Measurements from ENCODE around the gene PRKAR2B.

The PRKAR2B gene

DNA sequence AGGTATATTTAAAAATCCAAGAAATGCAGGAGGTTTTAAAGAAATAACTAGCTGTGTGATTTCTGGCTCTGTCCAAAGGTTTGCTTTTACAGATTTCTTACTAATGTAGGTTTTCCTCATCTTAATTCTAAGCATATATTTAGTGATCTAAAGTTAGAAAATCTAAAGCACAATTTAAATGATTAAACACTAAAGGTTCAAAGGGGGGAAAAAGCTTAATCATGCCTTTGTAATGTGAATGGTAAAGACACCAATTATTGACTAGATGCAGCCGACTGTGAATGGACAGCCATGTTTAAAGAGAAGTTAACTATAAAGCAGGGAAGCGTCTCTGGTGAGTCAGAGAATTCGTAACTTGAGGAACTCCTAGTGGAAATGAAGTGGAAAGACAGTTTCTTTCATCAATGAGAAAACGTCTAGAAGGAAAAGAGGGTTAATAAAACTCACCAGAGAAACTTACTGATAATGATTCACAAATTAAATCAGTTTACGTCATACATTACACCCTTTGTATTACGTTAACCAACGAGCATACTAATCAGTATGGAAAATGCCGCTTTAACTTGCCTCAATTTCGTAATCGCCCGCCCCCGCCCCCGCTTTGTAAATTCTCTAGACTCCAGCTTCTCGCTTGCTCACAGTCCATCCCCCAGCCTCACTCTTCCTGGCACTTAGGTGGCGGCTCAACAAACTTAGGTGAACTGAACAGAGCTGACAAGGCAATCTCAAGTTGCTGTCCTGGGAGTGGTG is 123.2 kb downstream of the PRKAR2B start:
- intact Hi-C loops (cut with DNase I): no loop called here
- DNase-seq: peak in 14 of 42 donors; percentile 25 to 79 (median 47)

DNA sequence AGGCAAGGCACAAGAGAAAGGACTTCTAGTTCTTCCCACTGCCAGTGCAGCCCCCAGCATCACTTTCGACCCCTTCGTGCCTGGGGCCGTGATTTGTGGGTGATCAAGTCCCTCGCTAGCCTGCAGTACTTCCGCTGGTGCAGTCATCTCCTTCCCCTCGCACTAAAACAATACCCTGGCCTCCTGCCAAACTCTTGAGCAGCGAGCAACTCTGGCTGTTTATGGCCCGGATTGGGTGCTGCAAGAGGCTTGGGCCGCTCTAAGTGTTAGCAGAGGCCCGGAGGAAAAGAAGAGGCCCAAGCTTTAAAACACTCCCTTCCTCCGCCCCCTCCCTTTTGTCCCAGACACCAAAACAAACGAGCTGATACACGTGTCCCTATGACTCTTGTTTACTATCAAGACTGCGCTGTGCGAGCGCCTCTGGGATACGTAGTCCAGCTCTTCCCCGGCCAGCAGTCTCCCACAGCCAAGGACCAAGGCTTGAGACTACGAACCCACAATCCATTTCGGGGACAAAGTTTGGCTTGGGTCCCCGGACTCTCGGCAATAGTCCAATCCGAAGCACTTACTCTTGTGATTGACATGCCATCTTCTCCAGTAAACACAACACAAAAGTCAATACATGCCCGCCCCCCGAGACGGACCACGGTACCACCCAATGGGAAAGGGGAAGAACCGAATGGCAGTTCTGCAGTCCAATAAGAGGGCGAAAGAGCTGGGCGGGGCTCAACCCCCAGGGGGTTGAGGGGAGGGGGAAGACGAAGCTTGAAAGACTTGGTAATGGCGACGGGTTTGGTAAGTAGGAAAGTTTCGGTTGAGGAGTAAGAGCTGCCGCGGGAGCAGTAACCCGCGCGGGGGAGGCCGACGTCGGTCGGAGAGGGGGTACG is 124.0 kb downstream of the PRKAR2B start, which contains the start of gene HBP1:
Gene HBP1 (plus strand): TSS at position 771 of the 887 bp plus-strand sequence. CDS start 10,891 bp downstream, outside the sequence.
- intact Hi-C loops (cut with DNase I): no loop called here
- DNase-seq: peak; percentile 91 to 100 (median 98)

DNA sequence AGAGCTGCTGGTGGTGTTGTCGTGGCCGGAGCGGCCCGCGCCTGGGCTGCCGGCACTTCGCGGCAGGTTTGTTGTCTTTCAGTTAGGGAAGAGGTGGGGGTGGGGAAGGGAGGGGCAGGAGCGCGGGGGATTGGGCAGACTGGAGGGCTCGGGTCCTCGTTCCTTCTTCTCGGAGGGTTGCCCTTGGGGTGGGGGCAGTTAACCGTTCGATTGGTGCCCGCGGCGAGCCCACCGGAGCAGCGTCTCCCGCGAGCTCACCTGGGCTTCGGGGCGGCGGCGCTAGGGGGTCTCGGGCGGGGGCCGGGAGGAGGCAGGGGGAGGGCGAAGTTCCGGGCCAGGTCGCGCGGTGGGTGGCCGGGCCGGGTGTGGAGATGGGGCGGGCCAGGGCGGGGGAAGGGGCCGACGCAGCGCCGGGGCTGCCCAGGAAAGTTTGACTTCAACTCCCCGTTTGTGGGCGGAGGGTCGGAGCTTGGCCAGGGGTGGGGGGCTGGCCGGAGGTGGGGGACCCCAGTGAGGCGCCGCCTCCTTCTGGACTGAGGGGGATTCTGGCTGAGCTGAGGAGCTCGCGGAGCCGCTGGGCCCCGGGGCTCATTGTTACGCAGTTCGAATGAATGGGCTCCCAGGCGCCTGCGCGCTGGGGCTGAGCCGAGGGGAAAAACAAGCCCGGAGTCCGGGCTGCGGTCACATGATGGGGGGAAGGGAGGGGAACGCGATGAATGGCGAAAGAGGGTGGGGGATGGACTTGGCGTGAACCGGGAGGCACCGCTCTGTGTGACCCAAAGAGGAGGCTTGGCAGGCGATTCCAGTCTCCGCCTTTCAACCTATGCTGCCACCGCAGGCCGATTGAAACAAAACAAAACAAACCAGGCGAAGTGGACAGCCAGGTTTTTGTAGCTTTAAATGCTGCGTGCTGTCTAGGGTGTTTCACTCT is 124.9 kb downstream of the PRKAR2B start:
- intact Hi-C loops (cut with DNase I): no loop called here
- DNase-seq: peak; percentile 92 to 99 (median 97)

DNA sequence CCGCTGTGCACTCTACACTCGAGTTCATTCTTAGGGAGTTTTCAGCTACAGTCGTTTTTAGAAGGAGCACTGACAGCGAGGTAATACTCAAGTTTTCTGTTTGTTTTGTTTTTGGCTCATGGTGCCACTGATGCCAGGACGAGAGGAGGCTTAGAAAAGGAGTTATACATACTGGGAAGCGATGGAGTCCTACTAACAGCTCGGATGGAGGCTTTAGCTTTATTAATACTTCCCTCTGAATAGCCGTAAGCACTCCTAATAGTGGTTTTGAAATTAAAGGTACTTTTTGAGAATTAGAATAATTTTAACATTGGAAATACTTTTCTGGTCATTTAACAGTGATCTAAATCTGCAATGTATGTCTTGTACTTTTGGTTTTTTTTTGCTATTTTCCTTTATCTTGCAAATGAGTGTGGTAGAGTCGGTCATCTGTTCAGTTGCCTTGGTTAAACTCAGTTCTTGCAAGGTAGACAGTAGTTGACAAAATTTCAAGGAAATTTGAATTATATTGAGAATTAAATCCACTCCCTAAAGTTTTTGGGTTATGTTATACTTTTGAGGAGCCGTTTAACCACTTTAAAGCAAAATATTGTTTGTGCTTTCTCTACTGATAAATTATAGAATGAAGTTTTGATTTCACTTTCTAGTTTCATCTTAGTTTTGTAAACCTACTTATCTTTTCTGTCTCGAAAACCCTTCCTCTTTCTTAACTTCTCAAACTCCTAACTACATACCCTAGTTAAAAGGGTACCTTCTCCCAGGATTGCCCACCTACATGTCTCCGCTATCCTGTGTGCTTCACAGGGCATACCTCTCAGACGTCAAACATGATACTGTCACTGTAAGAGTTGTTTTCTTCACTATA is 125.8 kb downstream of the PRKAR2B start:
- DNase-seq: no peak
- intact Hi-C loops (cut with DNase I): no loop called here

DNA sequence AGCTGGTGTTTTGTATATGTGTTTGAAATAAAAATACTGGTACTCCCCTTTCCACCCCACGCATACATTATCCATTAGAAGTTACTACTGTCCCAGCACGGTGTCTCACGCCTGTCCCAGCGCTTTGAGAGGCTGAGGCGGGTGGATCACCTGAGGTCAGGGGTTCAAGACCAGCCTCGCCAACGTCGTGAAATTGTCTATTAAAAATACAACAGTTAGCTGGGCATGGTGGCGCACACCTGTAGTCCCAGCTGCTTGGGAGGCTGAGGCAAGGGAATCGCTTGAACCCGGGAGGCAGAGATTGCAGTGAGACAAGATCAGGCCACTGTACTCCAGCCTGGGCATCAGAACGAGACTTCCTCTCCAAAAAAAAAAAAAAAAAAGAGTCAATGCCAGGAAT is 127.0 kb downstream of the PRKAR2B start:
- no peak for DNase-seq
- intact Hi-C loops (cut with DNase I): no loop called here

DNA sequence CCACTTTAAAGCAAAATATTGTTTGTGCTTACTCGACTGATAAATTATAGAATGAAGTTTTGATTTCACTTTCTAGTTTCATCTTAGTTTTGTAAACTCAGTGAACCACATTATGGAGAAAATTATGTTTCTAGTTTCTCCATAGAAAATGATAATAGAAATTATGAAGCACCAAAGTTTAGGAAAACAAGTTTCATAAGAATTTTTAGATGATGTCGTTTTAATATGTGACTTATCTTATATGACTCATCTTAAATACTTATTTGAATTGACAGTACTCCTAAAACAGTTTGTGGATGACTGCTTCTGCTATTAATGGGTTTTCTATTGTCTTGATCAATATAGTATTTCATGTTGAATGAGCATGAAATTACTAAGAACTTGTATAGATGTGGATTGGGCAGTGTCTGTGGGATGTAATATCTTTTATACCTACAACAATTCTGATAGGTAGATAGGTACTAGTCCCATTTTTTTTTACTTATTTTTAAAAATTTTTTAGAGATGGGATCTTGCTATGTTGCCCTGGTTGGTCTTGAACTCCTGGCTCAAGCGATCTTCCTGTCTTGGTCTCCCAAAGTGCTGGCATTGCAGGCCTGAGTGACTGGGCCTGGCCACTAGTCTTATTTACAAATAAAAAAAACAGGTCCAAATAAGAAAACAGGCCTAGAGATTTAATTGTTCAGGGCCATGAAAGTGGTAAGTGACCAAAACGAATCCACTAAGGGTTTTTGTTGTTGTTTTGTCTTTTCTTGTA is 127.9 kb downstream of the PRKAR2B start:
- intact Hi-C loops (cut with DNase I): no loop called here

DNA sequence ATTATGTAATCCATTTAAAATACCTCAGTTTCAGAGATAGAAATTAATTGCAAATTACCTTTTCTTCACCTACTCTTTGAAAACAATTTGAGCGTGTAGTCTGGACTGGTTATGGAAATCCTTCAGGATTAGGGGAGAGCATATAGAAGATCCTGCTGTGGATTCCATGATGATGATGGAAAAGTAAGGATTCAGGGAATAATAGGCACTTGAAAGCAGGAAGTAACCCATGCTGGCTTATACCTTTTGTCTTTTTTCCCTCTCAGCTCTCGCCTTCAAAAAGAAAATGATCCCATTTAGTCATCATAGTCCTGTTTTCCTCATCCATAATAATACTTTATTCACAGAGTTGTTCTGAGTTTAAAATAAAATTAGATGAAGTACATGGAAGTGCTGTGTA is 128.7 kb downstream of the PRKAR2B start:
- no peak for DNase-seq
- intact Hi-C loops (cut with DNase I): no loop called here

More for the DNA sequence above, 127.9 kb downstream of the PRKAR2B start:
- no peak for DNase-seq

DNA sequence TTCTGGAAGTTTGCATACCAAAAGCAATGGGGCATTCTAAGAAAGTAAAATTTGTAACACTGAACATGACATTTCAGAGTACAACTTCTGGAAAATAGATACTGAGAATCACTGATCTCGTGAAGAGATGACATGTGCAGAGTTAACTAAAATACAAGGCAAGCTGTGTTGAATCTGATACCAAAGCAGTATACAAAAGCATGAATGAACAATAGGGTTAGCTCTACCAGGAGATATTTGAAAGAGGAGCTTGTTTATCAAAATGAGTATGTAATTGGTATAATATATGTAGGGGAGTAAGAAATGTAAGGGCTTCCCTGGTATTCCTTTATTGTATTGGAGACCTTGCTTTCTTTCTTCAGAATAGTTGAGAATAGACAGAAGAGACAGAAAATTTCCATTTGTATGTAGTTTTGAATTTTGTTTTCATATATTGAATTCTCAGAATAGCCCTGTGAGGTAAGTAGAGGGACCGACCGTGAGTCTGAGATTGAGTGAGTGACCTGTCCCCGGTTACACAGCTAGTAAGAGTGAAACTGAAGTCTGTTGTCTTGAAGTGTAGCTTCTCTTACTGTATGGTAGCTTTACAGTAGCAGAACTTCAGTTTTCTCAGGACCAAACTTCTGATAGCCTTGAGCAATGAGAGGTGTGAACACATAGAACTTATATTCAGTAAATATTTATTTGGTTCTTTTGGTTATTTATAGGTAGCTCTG is 129.3 kb downstream of the PRKAR2B start:
- no peak for DNase-seq
- intact Hi-C loops (cut with DNase I): no loop called here

DNA sequence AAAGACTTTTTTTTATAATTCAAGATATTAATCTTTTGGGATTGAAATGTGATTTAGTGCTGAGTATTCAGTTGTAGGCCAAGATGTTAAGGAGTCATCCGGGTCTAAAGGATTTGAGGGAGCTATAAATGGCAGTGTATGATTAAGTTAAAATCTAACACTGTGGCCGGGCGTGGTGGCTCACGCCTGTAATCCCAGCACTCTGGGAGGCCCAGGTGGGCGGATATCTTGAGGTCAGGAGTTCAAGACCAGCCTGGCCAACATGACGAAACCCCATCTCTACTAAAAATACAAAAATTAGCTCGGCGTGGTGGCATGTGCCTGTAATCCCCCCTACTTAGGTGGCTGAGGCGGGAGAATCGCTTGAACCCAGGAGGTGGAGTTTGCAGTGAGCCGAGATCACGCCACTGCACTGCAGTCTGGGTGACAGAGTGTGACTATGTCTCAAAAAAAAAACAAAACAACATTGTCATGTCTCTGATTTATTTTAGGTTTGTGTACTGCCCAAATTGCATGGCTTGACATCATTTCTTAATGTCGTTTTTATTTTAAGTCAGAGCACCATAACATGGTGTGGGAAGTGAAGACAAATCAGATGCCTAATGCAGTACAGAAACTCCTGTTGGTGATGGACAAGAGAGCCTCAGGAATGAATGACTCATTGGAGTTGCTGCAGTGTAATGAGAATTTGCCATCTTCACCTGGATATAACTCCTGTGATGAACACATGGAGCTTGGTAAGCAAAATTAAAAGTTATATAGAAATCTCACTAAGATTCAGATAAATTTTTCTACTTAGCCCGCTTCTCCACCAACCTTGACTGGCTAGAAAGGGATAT is 135.0 kb downstream of the PRKAR2B start:
- intact Hi-C loops (cut with DNase I): no loop called here
- DNase-seq: no peak

DNA sequence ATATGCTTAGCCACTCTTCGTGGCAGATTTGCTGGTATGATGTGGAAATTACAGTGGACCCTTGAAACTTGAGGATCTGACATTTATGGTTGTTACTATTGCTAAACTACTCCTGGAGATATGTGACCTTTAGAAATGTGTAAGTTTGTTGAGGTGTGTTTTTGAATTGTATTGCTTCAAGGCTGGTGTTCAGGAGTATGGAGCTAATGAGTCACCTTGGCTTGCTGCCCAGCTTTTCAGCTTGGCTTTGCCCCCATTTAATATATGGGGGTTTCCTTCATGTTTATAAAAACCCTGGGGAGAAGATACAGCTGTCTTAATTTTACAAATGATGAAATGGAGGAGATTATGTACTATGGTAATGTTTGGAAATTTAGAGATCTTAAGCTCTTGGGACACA is 135.9 kb downstream of the PRKAR2B start:
- DNase-seq: peak in 13 of 42 donors; percentile 11 to 63 (median 26)
- intact Hi-C loops (cut with DNase I): no loop called here

DNA sequence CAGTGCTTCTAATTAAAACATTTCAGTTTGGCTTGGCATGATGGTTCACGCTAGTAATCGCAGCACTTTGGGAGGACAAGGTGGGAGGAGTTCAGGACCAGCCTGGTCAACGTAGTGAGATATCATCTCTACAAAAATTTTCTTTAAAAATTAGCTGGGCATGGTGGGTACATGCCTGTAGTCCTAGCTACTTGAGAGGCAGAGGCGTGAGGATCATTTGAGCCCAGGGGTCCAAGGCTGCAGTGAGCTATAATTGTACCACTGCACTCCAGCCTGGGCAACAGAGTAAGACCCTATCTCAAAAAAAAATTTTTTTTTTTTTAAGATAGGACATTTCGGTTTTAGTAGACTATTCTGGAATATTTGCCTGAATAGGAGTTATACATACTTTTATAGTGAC is 136.7 kb downstream of the PRKAR2B start:
- DNase-seq: no peak
- intact Hi-C loops (cut with DNase I): no loop called here

DNA sequence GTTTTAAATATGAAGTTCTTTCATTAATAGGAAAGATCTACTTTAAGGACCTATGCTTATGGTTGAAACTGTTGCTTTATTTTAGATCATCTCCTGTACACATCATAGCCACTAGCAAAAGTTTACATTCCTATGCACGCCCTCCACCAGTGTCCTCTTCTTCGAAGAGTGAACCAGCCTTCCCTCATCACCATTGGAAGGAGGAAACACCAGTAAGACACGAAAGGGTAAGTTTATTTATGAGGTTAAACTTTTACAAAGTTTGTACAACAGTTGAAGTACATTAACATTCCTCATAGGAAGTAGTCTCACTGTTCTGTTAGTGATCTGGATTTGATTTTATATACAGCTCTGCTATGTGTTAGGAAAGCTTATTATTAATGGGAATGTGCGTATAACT is 141.2 kb downstream of the PRKAR2B start:
- intact Hi-C loops (cut with DNase I): no loop called here
- no peak for DNase-seq

DNA sequence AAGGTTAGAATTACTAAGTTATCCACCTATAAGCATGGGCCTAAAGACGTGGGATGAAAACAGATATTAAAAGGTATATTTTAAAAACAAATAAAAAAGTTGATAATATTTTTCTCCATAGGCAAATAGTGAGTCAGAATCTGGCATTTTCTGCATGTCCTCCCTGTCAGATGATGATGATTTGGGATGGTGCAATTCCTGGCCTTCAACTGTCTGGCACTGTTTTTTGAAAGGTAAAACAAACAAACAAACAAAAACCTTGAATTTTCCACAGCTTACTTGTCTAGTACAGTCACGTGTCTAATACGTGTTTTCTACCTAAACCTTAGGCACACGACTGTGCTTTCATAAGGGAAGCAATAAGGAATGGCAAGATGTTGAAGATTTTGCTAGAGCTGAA is 141.7 kb downstream of the PRKAR2B start:
- intact Hi-C loops (cut with DNase I): no loop called here
- no peak for DNase-seq

DNA sequence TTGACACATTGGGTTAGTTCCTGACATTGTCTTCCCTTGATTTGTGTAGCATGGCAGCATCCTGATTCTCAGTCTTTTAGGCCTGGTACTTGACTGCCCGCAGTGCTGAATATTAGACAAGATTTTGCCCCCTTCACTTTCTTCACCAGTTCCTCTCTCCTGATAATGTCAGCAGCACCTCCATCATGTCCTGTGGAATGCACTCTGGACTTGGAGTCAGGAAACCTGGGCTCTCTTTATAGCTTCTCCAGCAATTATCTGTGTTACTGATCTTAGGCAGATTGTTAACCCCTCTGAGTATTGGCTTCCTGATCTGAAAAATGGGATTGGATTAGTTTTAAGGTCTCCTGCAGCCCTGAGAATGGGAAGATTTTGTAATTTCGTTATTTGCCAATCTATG is 143.3 kb downstream of the PRKAR2B start:
- DNase-seq: no peak

DNA sequence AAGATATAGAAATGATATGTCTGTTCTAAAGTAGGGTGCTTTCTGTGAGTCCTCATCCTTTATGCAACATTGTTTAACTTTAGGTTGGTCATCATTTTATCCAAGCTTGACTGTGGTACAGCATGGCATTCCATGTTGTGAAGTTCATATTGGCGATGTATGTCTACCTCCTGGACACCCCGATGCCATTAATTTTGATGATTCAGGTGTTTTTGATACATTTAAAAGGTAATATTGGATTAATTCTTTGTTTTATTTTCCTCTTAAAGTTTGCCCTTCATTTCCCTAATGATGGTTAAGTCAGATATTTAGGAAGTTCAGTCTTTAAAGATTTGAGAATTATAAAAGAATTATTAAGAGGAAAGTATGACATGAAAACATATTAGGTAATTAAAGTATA is 145.6 kb downstream of the PRKAR2B start:
- no peak for DNase-seq
- intact Hi-C loops (cut with DNase I): no loop called here

More for the DNA sequence above, 143.3 kb downstream of the PRKAR2B start:
- intact Hi-C loops (cut with DNase I): no loop called here

DNA sequence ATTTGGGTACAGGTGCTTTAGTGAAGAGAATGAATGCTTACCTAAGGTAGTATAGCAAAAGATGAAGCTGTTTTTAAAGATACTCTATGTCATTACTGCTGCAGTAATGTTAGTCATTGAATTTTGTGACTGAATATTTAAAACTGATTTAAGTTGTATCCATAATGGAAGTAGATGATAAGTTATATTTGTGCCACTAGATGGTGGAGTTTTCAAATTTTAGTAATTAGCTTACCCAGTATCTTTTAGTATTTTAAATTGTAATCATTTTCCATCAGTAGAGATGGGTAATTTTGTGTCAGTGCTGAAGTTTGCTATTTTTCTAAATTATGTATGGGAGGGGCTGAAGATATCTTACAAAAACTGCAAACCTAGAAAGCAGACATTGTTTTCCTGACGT is 149.5 kb downstream of the PRKAR2B start:
- DNase-seq: no peak
- intact Hi-C loops (cut with DNase I): no loop called here

Measured in head of caudate nucleus (tissue), 42 donors.